ENCODE measurements around the gene MYLK. TPM values are rescaled to one million over a fixed set of nuclear protein-coding genes. Genes with fewer than 3 reads are reported as not detected.

The MYLK gene
- total RNA-seq, 4 donors from 2014 or later, result 24.6 to 47.0 (median 39.2) TPM

GRCh38 chr3:123590685-123591450 lies 293.3 kb downstream of the MYLK start:
- TF ChIP-seq POLR2AphosphoS5 (IDR thresholded peaks at IDR 0.05), result no peak
- TF ChIP-seq EP300 (IDR thresholded peaks at IDR 0.05), result no peak
- no peak for TF ChIP-seq POLR2A (IDR thresholded peaks at IDR 0.05)
- no peak for TF ChIP-seq CTCF (IDR thresholded peaks at IDR 0.05)
- WGBS, result 97% methylated on average over 3 of the region's 3 CpGs
- H3K27ac ChIP-seq, result no peak overlapping the region
- no peaks in the 10 kb centered on the region for H3K36me3 ChIP-seq
- H3K9me3 ChIP-seq, result peaks cover 3% of the 10 kb centered on the region
- no peak for DNase-seq (ENCODE audit: low spot score in 2 of 2)
- H3K4me1 ChIP-seq, result peaks cover 22% of the 10 kb centered on the region
- H3K4me3 ChIP-seq, result no peak overlapping the region
- H3K27me3 ChIP-seq, result no peaks in the 10 kb centered on the region

- DNase-seq (ENCODE audit: low spot score in 2 of 2), result no peak
- no peak overlapping the region for H3K4me3 ChIP-seq
- no peaks in the 10 kb centered on the region for H3K27me3 ChIP-seq
- TF ChIP-seq CTCF (IDR thresholded peaks at IDR 0.05) (no peak), EP300 (IDR thresholded peaks at IDR 0.05) (no peak), POLR2A (IDR thresholded peaks at IDR 0.05) (no peak), POLR2AphosphoS5 (IDR thresholded peaks at IDR 0.05) (no peak)
- no peak overlapping the region for H3K27ac ChIP-seq
- peaks cover 3% of the 10 kb centered on the region for H3K9me3 ChIP-seq
- H3K36me3 ChIP-seq, result no peaks in the 10 kb centered on the region
- peaks cover 43% of the 10 kb centered on the region for H3K4me1 ChIP-seq
- WGBS, result 78% methylated on average over 2 of the region's 2 CpGs
Measured at GRCh38 chr3:123587401-123587800, 296.7 kb downstream of the MYLK start.

GRCh38 chr3:123586968-123587367 lies 297.2 kb downstream of the MYLK start:
- TF ChIP-seq POLR2A (IDR thresholded peaks at IDR 0.05), result no peak
- no peak for TF ChIP-seq CTCF (IDR thresholded peaks at IDR 0.05)
- TF ChIP-seq EP300 (IDR thresholded peaks at IDR 0.05), result no peak
- no peak for TF ChIP-seq POLR2AphosphoS5 (IDR thresholded peaks at IDR 0.05)
- 62% methylated on average over 2 of the region's 2 CpGs for WGBS
- peaks cover 3% of the 10 kb centered on the region for H3K9me3 ChIP-seq
- H3K4me1 ChIP-seq, result peaks cover 44% of the 10 kb centered on the region
- H3K36me3 ChIP-seq, result no peaks in the 10 kb centered on the region
- no peak overlapping the region for H3K4me3 ChIP-seq
- no peak for DNase-seq (ENCODE audit: low spot score in 2 of 2)
- no peaks in the 10 kb centered on the region for H3K27me3 ChIP-seq
- peak overlapping the region; percentile 85 for H3K27ac ChIP-seq

GRCh38 chr3:123586131-123586530 lies 298.0 kb downstream of the MYLK start:
- Histone ChIP-seq H3K27ac (peak overlapping the region; percentile 85), H3K36me3 (peaks cover 1% of the 10 kb centered on the region), H3K9me3 (peaks cover 3% of the 10 kb centered on the region), H3K4me3 (peak overlapping the region; percentile 94), H3K4me1 (peaks cover 44% of the 10 kb centered on the region), H3K27me3 (no peaks in the 10 kb centered on the region)
- 8% methylated on average over 10 of the region's 10 CpGs for WGBS
- TF ChIP-seq POLR2A (IDR thresholded peaks at IDR 0.05), result no peak
- TF ChIP-seq POLR2AphosphoS5 (IDR thresholded peaks at IDR 0.05), result no peak
- TF ChIP-seq CTCF (IDR thresholded peaks at IDR 0.05), result no peak
- no peak for TF ChIP-seq EP300 (IDR thresholded peaks at IDR 0.05)
- no peak for DNase-seq (ENCODE audit: low spot score in 2 of 2)

GRCh38 chr3:123584988-123585937 lies 298.9 kb downstream of the MYLK start, which contains the start of gene HACD2:
Gene HACD2, minus strand, starts transcription at chr3:123585053. Its CDS starts 26 bp downstream, at chr3:123585027.
- Histone ChIP-seq H3K4me1 (peaks cover 44% of the 10 kb centered on the region), H3K27me3 (no peaks in the 10 kb centered on the region), H3K27ac (peak within 1 kb of the TSS; percentile 85), H3K4me3 (peak within 1 kb of the TSS; percentile 94), H3K36me3 (peaks cover 9% of the 10 kb centered on the region), H3K9me3 (no peaks in the 10 kb centered on the region)
- under 1% methylated on average over 30 of the region's 54 CpGs for WGBS
- DNase-seq (ENCODE audit: low spot score in 2 of 2), result peak; percentile 96 to 97
- TF ChIP-seq POLR2AphosphoS5 (IDR thresholded peaks at IDR 0.05), result peak in 1 of 3 donors; percentile 73
- no peak for TF ChIP-seq CTCF (IDR thresholded peaks at IDR 0.05)
- no peak for TF ChIP-seq EP300 (IDR thresholded peaks at IDR 0.05)

Data from suprapubic skin (tissue), 4 donors.